Cardiac fibroblast (primary cell): Measurements from ENCODE around the gene PAFAH1B2.

Source experiments
- DNase-seq, 2 donors: peaks; one replicate each; pipeline versions ENCODE4 v3.0.0 to v3.0.0-alpha.2; 2010; ENCODE audit warnings: low read depth in 2 of 2
- H3K4me3 ChIP-seq, 2 donors: replicated peaks in 1 of 2; 1 replicate in 1 of 2; 2 replicates in 1 of 2; pipeline ENCODE4 v1.5.1; 2011; ENCODE audit warnings: low read depth in 2 of 2, low read length in 2 of 2, mild to moderate bottlenecking in 2 of 2, moderate library complexity in 1 of 2
- TF ChIP-seq, protein P1 (sequence below): IDR thresholded peaks from one replicate; pipeline ENCODE4 v1.5.1; 2011; ENCODE audit warnings: low read depth, mild to moderate bottlenecking, low read length, inconsistent platforms

The PAFAH1B2 gene

DNA sequence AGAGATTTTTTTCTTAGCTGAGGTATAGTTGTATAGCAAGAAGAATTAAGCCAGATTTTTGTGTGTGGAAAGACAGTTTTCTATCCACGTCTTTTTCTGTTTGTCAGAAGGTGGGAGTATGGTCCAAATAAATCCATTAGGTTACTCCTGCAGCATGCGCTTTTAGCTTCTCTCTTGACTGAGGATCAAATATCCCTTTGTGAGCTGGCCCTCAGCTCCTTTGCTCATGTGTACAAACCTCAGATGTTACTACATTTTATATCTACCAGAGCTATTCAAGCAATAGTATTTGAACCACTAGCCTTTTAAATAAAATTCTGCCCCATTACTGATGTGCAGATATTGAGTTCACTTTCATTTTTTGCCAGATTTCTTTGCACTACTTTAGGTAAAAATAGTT is 25.6 kb downstream of the PAFAH1B2 start:
- H3K4me3 ChIP-seq, result no peak overlapping the region
- DNase-seq, result no peak
- TF ChIP-seq, protein P1, sequence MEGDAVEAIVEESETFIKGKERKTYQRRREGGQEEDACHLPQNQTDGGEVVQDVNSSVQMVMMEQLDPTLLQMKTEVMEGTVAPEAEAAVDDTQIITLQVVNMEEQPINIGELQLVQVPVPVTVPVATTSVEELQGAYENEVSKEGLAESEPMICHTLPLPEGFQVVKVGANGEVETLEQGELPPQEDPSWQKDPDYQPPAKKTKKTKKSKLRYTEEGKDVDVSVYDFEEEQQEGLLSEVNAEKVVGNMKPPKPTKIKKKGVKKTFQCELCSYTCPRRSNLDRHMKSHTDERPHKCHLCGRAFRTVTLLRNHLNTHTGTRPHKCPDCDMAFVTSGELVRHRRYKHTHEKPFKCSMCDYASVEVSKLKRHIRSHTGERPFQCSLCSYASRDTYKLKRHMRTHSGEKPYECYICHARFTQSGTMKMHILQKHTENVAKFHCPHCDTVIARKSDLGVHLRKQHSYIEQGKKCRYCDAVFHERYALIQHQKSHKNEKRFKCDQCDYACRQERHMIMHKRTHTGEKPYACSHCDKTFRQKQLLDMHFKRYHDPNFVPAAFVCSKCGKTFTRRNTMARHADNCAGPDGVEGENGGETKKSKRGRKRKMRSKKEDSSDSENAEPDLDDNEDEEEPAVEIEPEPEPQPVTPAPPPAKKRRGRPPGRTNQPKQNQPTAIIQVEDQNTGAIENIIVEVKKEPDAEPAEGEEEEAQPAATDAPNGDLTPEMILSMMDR, result no peak

DNA sequence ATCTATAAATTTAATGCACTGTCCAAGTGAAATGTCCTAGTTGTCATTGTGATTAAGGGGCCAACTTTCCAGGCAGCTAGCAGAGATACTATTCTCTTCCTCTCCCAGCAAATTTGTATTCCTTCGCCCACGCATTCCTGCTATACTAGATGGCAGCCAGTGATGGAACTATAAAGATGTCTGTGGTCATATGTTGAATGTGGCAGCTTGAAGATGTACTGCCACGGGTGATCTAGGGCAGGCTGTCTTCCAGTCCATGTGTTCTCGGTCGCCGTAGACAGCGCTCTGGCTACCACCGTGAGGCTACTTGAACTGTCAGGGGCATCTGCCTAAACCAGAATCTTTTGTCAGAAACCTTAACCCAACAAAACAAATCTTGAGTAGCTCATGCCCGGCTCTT is 26.1 kb downstream of the PAFAH1B2 start:
- DNase-seq, result no peak
- TF ChIP-seq, protein P1, result no peak
- no peak overlapping the region for H3K4me3 ChIP-seq

DNA sequence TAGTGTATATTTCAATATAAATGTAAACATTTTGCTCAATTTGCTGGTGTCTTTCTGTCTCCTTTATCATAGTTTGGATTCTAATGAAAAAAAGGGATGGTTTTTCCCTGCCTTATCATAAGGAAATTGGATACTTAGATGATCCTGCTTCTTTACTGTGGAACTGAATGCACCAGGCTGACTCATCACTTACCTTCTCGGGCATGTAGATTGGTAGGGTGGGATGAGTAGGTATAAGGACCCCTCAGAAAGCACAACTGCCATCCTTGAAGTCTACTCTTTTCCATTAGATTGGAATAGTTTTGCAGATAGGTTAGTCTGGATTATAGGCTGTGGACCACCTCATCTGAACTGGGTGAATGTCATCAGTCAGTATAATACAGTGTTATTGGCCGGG is 26.9 kb downstream of the PAFAH1B2 start:
- DNase-seq, result no peak
- TF ChIP-seq, protein P1, result no peak
- no peak overlapping the region for H3K4me3 ChIP-seq

DNA sequence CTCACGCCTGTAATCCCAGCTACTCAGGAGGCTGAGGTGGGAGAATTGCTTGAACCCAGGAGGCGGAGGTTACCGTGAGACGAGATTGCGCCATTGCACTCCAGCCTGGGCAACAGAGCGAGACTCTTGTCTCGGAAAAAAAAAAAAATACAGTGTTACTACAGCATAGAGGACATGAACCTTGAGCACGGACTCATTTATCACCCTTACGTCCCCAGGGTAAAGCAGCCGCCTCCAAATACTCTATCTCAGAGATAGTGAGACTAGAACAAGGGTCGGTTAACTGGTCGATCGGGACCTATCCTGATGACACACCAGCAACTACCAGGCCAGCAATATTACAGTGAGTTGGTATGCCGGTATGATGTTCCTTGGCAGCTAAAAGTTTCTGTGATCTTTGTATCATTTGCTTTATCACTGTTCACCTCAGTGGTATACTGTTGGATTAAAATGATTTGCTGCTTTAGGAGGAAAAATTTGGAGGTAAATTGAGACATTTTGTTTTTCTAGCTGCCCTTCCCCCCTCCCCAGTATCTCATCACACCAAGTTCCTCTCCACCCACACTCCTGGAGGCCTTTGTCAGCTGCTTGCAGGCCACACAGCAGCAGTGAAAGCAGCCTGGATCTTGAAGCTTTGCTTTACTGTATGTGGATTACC is 27.4 kb downstream of the PAFAH1B2 start:
- no peak overlapping the region for H3K4me3 ChIP-seq
- TF ChIP-seq, protein P1, result no peak
- peak; percentile 36 to 64 for DNase-seq

DNA sequence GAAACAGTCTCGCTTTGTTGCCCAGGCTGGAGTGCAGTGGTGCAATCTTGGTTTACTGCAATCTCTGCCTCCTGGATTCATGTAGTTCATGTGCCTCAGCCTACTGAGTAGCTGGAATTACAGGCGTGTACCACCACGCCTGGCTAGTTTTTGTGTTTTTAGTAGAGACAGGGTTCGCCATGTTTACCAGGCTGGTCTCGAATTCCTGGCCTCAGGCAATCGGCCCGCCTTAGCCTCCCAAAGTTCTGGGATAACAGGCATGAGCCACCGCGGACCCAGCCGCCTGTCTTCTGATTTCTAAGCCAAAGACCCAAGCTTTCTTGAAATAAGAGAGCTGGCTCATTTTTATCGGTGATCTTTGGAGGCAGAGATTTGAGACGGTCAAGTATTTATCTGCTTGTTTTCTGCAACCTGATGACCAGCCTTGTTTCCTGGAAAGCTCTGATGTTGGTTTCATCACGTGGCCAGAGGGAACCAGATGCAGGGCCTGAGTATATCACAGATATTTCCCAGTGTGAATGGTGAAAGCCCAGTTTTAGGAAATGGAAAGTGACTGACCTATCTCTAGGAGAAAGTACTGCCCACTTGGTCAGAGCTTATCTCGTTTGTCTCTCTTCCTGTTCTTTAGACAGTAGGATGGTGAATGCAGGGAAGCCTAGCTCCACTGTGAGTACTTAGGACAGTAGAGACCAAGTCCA is 28.8 kb downstream of the PAFAH1B2 start:
- TF ChIP-seq, protein P1, result no peak
- peak; percentile 52 to 81 for DNase-seq
- no peak overlapping the region for H3K4me3 ChIP-seq

DNA sequence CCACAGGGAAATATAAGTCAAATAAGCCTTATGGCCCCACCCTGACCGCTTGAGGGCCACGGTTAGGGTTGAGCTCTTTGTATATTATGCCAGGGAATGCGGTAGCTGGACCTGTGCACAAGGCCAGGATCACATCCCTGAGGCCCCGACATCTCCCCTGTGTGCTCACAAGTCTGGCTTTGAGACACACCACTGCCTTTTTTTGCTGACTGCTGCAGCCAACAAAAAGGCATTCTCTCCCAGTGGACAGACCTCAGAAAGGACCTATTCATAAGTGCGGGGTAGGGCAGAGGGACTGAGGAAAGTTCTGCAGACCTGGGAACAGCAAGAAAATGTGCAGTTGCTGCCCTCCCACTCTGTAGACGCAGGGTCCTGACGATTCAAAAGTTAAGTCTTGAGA is 31.0 kb downstream of the PAFAH1B2 start:
- TF ChIP-seq, protein P1, result no peak
- H3K4me3 ChIP-seq, result no peak overlapping the region
- no peak for DNase-seq
